GM21576 (cell line): ENCODE measurements around the gene KIF25.

ENCODE experiments used
- ATAC-seq: cut with Tn5 transposase; IDR thresholded peaks from one replicate; pipeline ENCODE4 v1.9.1; 2021; ENCODE audit warnings: mild to moderate bottlenecking, moderate library complexity; ENCODE audit not compliant: unreplicated experiment

Gene KIF25

GRCh38 chr6:168035098-168035660 is 37.7 kb downstream of the KIF25 start:
- ATAC-seq, result no peak

- ATAC-seq, result no peak
These were observed 38.4 kb downstream of the KIF25 start for GRCh38 chr6:168035661-168036545.

- ATAC-seq, result no peak
These were observed 39.8 kb downstream of the KIF25 start for GRCh38 chr6:168037242-168037641.

GRCh38 chr6:168037856-168038255 is 40.4 kb downstream of the KIF25 start:
- no peak for ATAC-seq

GRCh38 chr6:168038576-168039140 is 41.2 kb downstream of the KIF25 start:
- ATAC-seq, result no peak

GRCh38 chr6:168039301-168039700 is 41.8 kb downstream of the KIF25 start:
- ATAC-seq, result no peak

- no peak for ATAC-seq
These were observed 42.4 kb downstream of the KIF25 start for GRCh38 chr6:168039849-168040248.

GRCh38 chr6:168040856-168041496 is 43.5 kb downstream of the KIF25 start:
- no peak for ATAC-seq

- no peak for ATAC-seq
These were observed 44.5 kb downstream of the KIF25 start for GRCh38 chr6:168041928-168042327.

GRCh38 chr6:168042426-168043192 is 45.1 kb downstream of the KIF25 start:
- no peak for ATAC-seq

GRCh38 chr6:168043193-168043847 is 45.8 kb downstream of the KIF25 start:
- no peak for ATAC-seq

- ATAC-seq, result no peak
These were observed 46.5 kb downstream of the KIF25 start for GRCh38 chr6:168043848-168044415.

GRCh38 chr6:168044521-168045130 is 47.2 kb downstream of the KIF25 start:
- no peak for ATAC-seq

- ATAC-seq, result no peak
These were observed 47.7 kb downstream of the KIF25 start for GRCh38 chr6:168045141-168045691.

- ATAC-seq, result no peak
These were observed 48.5 kb downstream of the KIF25 start for GRCh38 chr6:168045706-168046620.

GRCh38 chr6:168046696-168047095 is 49.2 kb downstream of the KIF25 start:
- no peak for ATAC-seq

GRCh38 chr6:168047841-168048723 is 50.6 kb downstream of the KIF25 start:
- ATAC-seq, result no peak
